Endothelial cell of umbilical vein (primary cell): ENCODE results near the gene ZNF385B. TPM values are rescaled to one million over a fixed set of nuclear protein-coding genes. Genes with fewer than 3 reads are reported as not detected.

ENCODE experiments used
- BruUV-seq: library from RNA; stranded (reverse); fragments of 400-500 nt; replicated peaks from 2 replicates; lab custom pipeline; 2021; lab: Mats Ljungman, UMichigan
- CTCF ChIA-PET: fragments of 300-600, 350-600 bp; sonication (Branson Sonifier 250); formaldehyde crosslinking; loops from one replicate; lab custom pipeline; 2021; ENCODE audit warnings: antibody characterized with exemption, inconsistent platforms; lab: Charles Lee
- POLR2A ChIA-PET: fragments of 300-600, 350-600 bp; sonication (Branson Sonifier 250); formaldehyde crosslinking; loops from one replicate; lab custom pipeline; 2021; ENCODE audit warnings: antibody characterized with exemption, inconsistent platforms; lab: Charles Lee
- DNase-seq: peaks from one replicate; pipeline ENCODE4 v3.0.0-alpha.2; 2011; ENCODE audit warnings: low read depth, low spot score
- FAIRE-seq: peaks from 2 replicates; lab custom pipeline; 2011; peaks lifted over from hg19 to GRCh38; lab: Jason Lieb, UNC
- H2AFZ ChIP-seq: 2 replicates; pipeline ENCODE4 v1.6.0; 2012; ENCODE audit warnings: low read depth, low read length, control low read depth, inconsistent platforms
- H3K27ac ChIP-seq: 2 replicates; pipeline ENCODE4 v1.5.1; 2011; ENCODE audit warnings: low read depth, mild to moderate bottlenecking, control low read depth, low read length, moderate library complexity; ENCODE audit not compliant: insufficient read depth
- H3K27me3 ChIP-seq, 2 experiments: 2 replicates each; pipeline versions ENCODE4 v1.6.0 to v1.6.1; 2011; ENCODE audit warnings: low read length in 2 of 2, mixed read lengths in 1 of 2; ENCODE audit not compliant: control insufficient read depth in 2 of 2, insufficient read depth in 2 of 2
- H3K36me3 ChIP-seq, 2 experiments: 2 replicates in 1 of 2; 3 replicates in 1 of 2; pipeline ENCODE4 v1.5.1; 2011; ENCODE audit warnings: low read length in 2 of 2, mild to moderate bottlenecking in 1 of 2, moderate library complexity in 1 of 2; ENCODE audit not compliant: control insufficient read depth in 2 of 2, insufficient read depth in 2 of 2; ENCODE audit errors: extremely low read depth in 1 of 2
- H3K4me1 ChIP-seq: 3 replicates; pipeline ENCODE4 v1.5.1; 2011; ENCODE audit warnings: mild to moderate bottlenecking, low read length; ENCODE audit not compliant: control insufficient read depth, insufficient read depth; ENCODE audit errors: extremely low read depth
- H3K4me2 ChIP-seq: 2 replicates; pipeline ENCODE4 v1.6.1; 2011; ENCODE audit warnings: low read length, control low read depth, mixed read lengths; ENCODE audit not compliant: insufficient read depth
- H3K4me3 ChIP-seq, 3 experiments: fragments of 200-600 bp in 1 of 3; sonication (generic), shearing (Covaris generic) in 1 of 3; replicated peaks in 1 of 3; 2 replicates each; pipeline ENCODE4 v1.5.1; 2011 to 2016; ENCODE audit warnings: control low read depth in 3 of 3, low read length in 3 of 3, mild to moderate bottlenecking in 2 of 3, inconsistent platforms in 1 of 3, low read depth in 1 of 3, moderate library complexity in 1 of 3; ENCODE audit not compliant: insufficient read depth in 1 of 3
- H3K79me2 ChIP-seq: 2 replicates; pipeline ENCODE4 v1.6.0; 2012; ENCODE audit warnings: low read length, inconsistent platforms; ENCODE audit not compliant: control insufficient read depth, insufficient read depth
- H3K9ac ChIP-seq: replicated peaks from 2 replicates; pipeline ENCODE3; 2011; ENCODE audit warnings: low read length, control low read depth; ENCODE audit not compliant: insufficient read depth; ENCODE audit errors: extremely low read depth
- H3K9me1 ChIP-seq: replicated peaks from 3 replicates; pipeline ENCODE4 v1.6.0; 2011; ENCODE audit warnings: mild to moderate bottlenecking, low read length; ENCODE audit not compliant: control insufficient read depth, insufficient read depth; ENCODE audit errors: extremely low read depth
- H3K9me3 ChIP-seq: replicated peaks from 2 replicates; pipeline ENCODE4 v1.5.1; 2012; ENCODE audit warnings: low read length, inconsistent platforms; ENCODE audit not compliant: control insufficient read depth, insufficient read depth
- H4K20me1 ChIP-seq: replicated peaks from 2 replicates; pipeline ENCODE3; 2011; ENCODE audit warnings: mild to moderate bottlenecking, low read length; ENCODE audit not compliant: control insufficient read depth, insufficient read depth; ENCODE audit errors: extremely low read depth
- CTCF ChIP-seq, 2 donors: IDR thresholded peaks; 1 replicate in 1 of 2; 2 replicates in 1 of 2; pipeline ENCODE4 v1.5.1; 2011; ENCODE audit warnings: low read length in 2 of 2, mild to moderate bottlenecking in 2 of 2, moderate library complexity in 2 of 2, control low read depth in 1 of 2, inconsistent platforms in 1 of 2, low read depth in 1 of 2; ENCODE audit not compliant: insufficient read depth in 1 of 2; ENCODE audit errors: extremely low read depth in 1 of 2
- EZH2 ChIP-seq: IDR thresholded peaks from 2 replicates; pipeline ENCODE4 v1.6.1; 2012; ENCODE audit warnings: borderline replicate concordance, low read depth, mild to moderate bottlenecking, moderate library complexity, low read length, inconsistent platforms; ENCODE audit not compliant: severe bottlenecking
- FOS ChIP-seq: IDR thresholded peaks from 2 replicates; pipeline ENCODE4 v1.6.1; 2011; ENCODE audit warnings: mild to moderate bottlenecking, low read length, moderate library complexity, borderline replicate concordance; ENCODE audit not compliant: insufficient read depth
- GATA2 ChIP-seq: IDR thresholded peaks from 2 replicates; pipeline ENCODE4 v1.7.0; 2011; ENCODE audit warnings: low read depth, mild to moderate bottlenecking, moderate library complexity, mixed read lengths, low read length; ENCODE audit not compliant: insufficient read length, insufficient read depth
- JUN ChIP-seq: IDR thresholded peaks from 2 replicates; pipeline ENCODE4 v1.6.1; 2011; ENCODE audit warnings: borderline replicate concordance, low read depth; ENCODE audit not compliant: insufficient read length, insufficient read depth
- MAX ChIP-seq: IDR thresholded peaks from 2 replicates; pipeline ENCODE4 v1.6.1; 2011; ENCODE audit not compliant: insufficient read depth, insufficient read length
- MYC ChIP-seq: IDR thresholded peaks from one replicate; pipeline ENCODE4 v1.6.1; 2011; ENCODE audit warnings: mild to moderate bottlenecking, low read depth, low read length
- POLR2A ChIP-seq: IDR thresholded peaks from 2 replicates; pipeline ENCODE4 v1.6.1; 2012; ENCODE audit warnings: low read depth, mild to moderate bottlenecking, control low read depth, low read length
- POLR2AphosphoS5 ChIP-seq: IDR thresholded peaks from 2 replicates; pipeline ENCODE4 v1.6.1; 2012; ENCODE audit warnings: low read depth, mild to moderate bottlenecking, control low read depth, low read length, moderate library complexity; ENCODE audit not compliant: insufficient read depth
- dilution Hi-C: fragments of 300-500 bp; cut with MboI; formaldehyde crosslinking; loops from one replicate; pipeline ENCODE4 v1.15.0; 2019; ENCODE audit warnings: low sequenced_read_pairs; ENCODE audit not compliant: extremely low pct_ligation_motif_present
- intact Hi-C: fragments of 100-400 bp; cut with micrococcal nuclease; formaldehyde crosslinking; loops from one replicate; pipeline ENCODE4 v1.10.0; 2022
- polyA plus RNA-seq, 4 experiments: library from polyadenylated mRNA; depleted of rRNA in 3 of 4; stranded (reverse) in 3 of 4; unstranded in 1 of 4; fragments of >200 nt; gene quantifications; 2 replicates each; pipeline versions ENCODE4 v1.2.1 to v1.2.3, GENCODE V29; 2011 to 2012; ENCODE audit warnings: missing spikeins in 1 of 4
- total RNA-seq: library from RNA; stranded (reverse); gene quantifications from 2 replicates; pipeline ENCODE4 v1.2.3, GENCODE V29; 2021

ZNF385B gene
- total and polyA plus RNA-seq, 2 donors (not counting 3 experiments of a cell fraction or from before 2014, with no cell fraction given), result not detected

GRCh38 chr2:179715196-179715595 is 146.2 kb downstream of the ZNF385B start:
- H3K9me3 ChIP-seq, result no peaks in the 10 kb centered on the region
- ChIA-PET POLR2A (no interaction called here), CTCF (no interaction called here)
- no peaks in the 10 kb centered on the region for H3K36me3 ChIP-seq
- H3K27me3 ChIP-seq, result no peaks in the 10 kb centered on the region
- H3K9me1 ChIP-seq, result no peaks in the 10 kb centered on the region
- no peak overlapping the region for H2AFZ ChIP-seq
- H3K9ac ChIP-seq, result no peak overlapping the region
- no TSS peak for BruUV-seq
- H4K20me1 ChIP-seq, result no peaks in the 10 kb centered on the region
- H3K79me2 ChIP-seq, result no peaks in the 10 kb centered on the region
- no peaks in the 10 kb centered on the region for H3K4me1 ChIP-seq
- H3K4me3 ChIP-seq, result no peak overlapping the region
- H3K27ac ChIP-seq, result no peak overlapping the region
- dilution Hi-C loops (no loop called here), intact Hi-C loops (no loop called here)
- TF ChIP-seq MAX, result no peak
- TF ChIP-seq JUN, result no peak
- no peak for TF ChIP-seq CTCF (IDR thresholded peaks at IDR 0.05; ENCODE audit: extremely low read depth in 1 of 2, insufficient read depth in 1 of 2, low read depth in 1 of 2, low read length in 2 of 2)
- no peak for TF ChIP-seq FOS
- TF ChIP-seq POLR2A, result no peak
- no peak for TF ChIP-seq GATA2
- no peak for TF ChIP-seq EZH2
- TF ChIP-seq POLR2AphosphoS5, result no peak
- no peak for TF ChIP-seq MYC
- H3K4me2 ChIP-seq, result no peak overlapping the region
- DNase-seq (no peak), FAIRE-seq (no peak)
